HG02885 (cell line): ENCODE measurements around the gene SNTG2.

Experiments used
- ATAC-seq: cut with Tn5 transposase; IDR thresholded peaks from one replicate; pipeline ENCODE4 v1.9.1; 2021; ENCODE audit warnings: mild to moderate bottlenecking; ENCODE audit not compliant: unreplicated experiment, poor library complexity

Gene SNTG2

DNA sequence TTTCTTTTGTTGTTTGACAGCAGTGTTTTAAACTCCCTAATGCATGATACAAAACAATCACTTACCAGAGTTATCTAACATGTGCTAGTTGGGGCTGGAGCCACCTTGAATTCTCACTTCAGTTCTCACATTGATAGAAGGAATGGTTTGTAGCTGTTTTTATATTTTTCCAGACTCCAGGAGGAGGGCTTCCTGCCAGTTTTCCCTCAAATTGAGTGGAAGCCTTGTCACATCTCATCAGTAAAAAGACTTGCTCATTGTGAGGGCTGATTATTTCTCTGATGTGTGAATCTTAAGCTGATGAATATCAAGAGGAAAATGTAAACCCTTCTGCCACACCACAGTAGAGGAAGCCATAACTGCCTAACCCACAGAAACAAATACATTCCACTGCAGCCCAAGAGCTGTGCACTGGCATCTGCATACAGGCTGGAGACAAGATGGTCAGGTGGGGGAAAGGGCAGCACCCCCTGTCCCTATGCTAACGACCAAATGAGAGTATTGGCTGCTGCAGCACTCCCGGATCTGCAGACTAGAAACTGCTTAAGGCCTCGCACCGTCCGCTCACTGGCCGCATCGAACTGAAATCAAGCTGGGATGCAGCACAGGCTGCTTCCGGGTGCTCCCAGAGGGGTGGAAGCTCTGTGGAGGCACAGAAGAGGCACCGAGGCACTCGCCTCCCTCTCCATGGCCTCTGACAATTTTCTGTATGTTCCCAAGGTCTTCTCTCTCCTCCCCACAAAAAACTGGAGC lies 388.9 kb downstream of the SNTG2 start:
- ATAC-seq: no peak

DNA sequence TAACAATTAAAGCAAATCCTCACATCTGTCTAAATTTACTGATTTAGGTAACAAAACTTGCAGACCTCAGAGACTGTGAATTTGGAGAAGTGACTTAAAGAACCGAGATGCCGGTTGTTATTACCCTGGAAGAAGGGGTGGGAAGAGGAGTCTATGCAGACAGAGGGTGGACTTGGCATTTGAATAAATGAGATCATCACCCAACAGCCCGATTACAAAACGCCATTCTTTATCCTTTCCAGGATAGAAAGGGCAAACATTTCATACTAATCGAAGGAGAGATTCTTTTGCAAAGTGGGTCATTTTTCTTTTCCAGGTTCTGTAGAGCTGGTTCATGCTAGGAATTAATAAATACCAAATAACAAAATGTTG lies 389.5 kb downstream of the SNTG2 start:
- no peak for ATAC-seq

DNA sequence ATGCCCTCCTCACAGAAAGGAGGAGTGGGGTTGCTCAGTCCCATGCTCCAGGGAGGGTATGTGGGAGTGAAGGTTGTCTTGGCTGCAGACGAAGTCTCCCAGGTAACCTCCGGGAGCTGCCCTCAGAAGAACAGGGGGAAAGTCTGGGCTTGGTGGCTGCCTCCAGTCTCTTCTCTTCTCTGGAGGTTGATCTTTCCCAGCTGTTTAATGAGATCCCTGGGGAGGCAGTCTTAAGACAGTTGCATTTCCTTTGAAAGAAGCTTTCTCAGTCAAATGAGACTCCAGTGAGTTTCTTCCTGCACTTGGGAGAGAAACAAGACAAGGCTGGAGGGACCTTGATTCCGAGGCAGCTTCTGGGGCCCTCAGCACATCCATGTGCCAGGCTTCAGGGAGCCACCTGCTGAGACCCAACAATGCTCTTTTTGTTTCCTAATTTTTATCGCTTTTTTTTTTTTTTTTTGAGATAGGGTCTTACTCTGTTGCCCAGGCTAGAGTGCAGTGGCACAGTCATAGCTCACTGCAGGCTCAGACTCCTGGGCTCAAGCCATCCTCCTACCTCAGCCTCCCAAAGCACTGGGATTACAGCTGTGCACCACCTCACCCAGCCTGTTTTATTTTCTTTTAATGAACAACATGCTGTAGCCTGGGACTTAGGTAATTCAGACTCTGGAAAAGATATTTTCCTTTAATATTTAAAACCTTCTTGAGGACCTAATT lies 390.9 kb downstream of the SNTG2 start:
- no peak for ATAC-seq

GRCh38 chr2:1348789-1349188 lies 398.1 kb downstream of the SNTG2 start:
- ATAC-seq: no peak

- ATAC-seq: no peak
Measured at GRCh38 chr2:1350111-1350510, 399.5 kb downstream of the SNTG2 start.

DNA sequence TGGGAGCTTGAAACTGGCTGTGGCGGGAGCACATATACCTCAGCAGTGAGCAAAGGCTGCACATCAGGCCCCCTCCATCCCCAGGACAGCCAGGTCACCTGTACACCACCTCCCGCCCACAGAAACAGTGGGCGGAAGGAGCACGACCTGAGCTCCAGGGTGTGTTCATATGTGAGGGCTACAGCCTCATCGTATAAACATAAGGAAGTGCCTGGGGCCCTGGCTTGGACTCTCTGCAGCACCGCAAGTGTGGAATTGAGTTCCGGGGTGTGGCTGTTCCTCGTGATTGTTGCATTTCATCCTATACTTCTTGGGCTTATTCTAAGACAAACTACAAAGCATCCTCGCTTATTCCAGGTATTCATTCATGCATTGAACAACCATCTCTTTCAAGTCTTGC lies 402.5 kb downstream of the SNTG2 start:
- ATAC-seq: no peak

GRCh38 chr2:1353543-1353942 lies 402.9 kb downstream of the SNTG2 start:
- ATAC-seq: no peak

DNA sequence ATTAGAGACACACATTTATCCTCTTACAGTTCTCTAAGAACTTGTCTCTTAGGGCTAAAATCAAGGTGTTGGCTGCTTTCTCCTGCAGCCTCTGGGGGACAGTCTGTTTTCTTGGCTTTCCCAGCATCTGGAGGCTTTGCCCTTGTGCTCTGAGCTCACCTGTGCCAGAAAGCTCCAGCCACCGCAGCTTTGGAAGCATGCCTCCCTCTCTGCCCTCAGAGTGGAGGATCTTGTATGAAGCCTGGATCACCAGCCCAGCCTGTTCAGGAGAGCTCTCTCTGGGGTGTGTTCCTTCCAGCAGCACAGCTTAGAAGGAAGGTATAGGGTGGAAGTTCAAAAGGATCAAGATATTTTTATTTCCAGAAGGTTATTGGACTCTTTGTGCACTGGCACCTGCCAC lies 409.5 kb downstream of the SNTG2 start:
- no peak for ATAC-seq

GRCh38 chr2:1360557-1361250 lies 410.1 kb downstream of the SNTG2 start:
- ATAC-seq: no peak

- ATAC-seq: no peak
Measured at GRCh38 chr2:1363367-1363766, 412.7 kb downstream of the SNTG2 start.

GRCh38 chr2:1366546-1367134 lies 416.0 kb downstream of the SNTG2 start:
- ATAC-seq: no peak

DNA sequence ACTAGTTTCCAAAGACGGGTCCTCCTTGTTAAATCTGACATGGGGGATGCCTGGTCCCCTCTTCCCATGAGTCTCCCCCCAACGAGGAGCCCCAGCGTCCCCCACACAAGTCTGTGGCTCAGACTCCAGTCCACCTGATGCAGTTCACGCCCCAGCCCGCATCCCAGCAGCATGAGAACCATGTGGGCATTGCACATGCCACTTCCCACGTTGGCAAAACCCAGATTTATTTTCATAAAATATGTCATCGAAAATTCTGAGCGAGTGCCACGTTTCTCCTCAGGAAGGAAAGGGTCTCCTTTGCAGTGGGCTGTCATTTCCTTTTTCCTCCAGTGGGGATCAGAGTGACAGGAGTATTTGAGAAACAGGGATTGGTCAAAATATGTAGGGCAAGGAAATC lies 417.0 kb downstream of the SNTG2 start:
- ATAC-seq: no peak

DNA sequence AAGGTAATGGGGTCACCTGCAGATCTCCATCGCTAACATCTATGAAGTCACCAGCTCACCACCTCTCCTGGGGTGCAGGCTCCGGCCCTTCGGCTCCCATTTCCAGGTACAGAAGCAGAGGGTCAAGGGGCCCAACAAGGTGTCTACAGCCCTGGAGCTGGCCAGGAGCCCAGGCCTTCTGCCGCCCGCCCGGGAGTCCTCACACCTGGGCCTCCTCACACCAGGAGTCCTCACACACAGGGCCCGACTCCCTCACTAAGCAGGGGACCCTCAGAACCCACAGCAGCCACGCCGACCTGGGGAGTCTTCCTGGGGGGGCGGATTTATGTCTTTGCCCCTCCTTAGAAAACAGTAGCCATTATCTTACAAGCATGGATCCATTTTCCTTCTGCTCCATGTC lies 419.3 kb downstream of the SNTG2 start:
- no peak for ATAC-seq

DNA sequence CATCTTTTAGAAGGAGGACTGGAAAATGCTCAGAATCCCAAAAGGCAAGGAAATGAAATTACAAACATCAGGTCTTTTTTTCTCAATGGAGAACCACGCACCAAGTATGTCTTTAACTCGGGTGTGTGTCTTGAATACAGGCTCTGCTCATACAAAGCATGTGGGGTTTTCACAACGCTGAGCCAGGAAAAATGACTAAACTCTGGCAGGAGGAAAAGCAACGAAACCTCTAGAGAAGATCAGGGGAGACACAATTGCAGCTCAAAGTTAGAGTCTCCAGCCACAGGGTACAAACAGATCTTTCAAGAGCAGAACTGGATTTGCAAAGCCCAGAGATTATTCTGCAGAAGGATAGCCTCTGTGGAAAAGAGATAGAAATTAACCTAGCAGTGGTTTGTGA lies 419.8 kb downstream of the SNTG2 start:
- no peak for ATAC-seq

DNA sequence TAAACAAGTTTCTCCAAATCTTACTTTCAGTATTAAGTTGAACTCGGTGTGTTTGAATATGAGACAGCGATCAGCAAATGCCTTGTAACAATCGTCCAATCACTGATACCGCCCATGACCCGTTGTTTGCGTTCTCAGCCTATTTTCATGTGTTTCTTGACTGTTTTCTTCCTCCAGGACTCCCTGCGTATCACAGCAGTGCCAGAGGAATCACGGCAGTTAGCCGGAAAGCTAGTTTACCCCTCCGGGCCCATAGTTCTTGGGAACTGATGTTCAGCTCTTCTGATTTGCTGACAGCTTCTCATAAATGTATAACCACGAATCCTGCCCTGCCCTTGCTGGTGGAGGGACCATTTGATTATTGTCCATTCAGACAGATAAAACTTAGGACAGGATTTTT lies 420.4 kb downstream of the SNTG2 start:
- no peak for ATAC-seq

DNA sequence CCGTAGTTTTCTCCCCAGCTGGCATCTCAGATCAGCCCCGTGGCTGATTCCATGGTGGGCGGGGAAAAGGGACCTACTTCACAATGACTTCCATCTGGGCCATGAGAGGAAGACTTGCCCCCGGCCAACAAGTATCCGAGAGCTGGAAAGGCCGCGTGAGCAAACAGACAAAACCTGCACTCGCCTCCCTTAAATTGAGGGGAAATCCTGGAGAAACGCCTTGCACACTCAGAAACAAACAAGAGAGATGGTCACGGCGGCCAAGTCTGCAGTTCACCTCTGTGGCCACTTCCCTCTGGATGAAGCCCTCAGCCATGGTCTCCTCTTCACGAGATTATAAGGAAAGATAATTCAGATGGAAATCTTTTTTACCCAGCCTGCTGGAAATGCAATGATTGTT lies 423.2 kb downstream of the SNTG2 start:
- ATAC-seq: no peak

GRCh38 chr2:1374287-1374686 lies 423.6 kb downstream of the SNTG2 start:
- no peak for ATAC-seq

DNA sequence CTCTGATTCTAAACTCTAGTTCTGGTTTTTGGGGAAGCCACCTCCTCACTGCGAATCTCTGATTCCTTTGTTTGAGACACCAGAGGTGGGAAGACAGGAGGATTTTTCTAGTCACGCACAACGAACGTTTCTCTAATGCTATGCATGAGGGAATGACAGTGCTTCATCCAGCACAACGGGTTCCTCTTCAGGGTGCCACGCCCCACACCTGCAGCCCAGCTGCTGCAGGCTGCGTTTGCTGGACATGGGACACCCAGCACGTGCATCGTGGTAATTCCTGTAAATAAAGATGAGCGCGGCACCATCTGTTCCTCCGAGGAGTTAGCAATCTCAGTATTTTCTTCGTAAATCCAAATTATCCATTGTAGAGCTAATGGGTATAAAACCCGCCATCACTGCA lies 425.1 kb downstream of the SNTG2 start:
- ATAC-seq: no peak

- no peak for ATAC-seq
Measured at GRCh38 chr2:1377473-1377872, 426.8 kb downstream of the SNTG2 start.

GRCh38 chr2:1378456-1379150 lies 428.0 kb downstream of the SNTG2 start:
- no peak for ATAC-seq

GRCh38 chr2:1381644-1382043 lies 431.0 kb downstream of the SNTG2 start:
- no peak for ATAC-seq
